GM12892 (cell line): ENCODE data around the gene TSEN15.

Experiments used
- POLR2A ChIP-seq: IDR thresholded peaks from 2 replicates; pipeline ENCODE4 v1.6.1; 2011; ENCODE audit warnings: low read depth, low read length, control low read depth
- POLR2AphosphoS5 ChIP-seq: IDR thresholded peaks from 2 replicates; pipeline ENCODE4 v1.6.1; 2011; ENCODE audit warnings: low read depth, low read length, control low read depth

DNA sequence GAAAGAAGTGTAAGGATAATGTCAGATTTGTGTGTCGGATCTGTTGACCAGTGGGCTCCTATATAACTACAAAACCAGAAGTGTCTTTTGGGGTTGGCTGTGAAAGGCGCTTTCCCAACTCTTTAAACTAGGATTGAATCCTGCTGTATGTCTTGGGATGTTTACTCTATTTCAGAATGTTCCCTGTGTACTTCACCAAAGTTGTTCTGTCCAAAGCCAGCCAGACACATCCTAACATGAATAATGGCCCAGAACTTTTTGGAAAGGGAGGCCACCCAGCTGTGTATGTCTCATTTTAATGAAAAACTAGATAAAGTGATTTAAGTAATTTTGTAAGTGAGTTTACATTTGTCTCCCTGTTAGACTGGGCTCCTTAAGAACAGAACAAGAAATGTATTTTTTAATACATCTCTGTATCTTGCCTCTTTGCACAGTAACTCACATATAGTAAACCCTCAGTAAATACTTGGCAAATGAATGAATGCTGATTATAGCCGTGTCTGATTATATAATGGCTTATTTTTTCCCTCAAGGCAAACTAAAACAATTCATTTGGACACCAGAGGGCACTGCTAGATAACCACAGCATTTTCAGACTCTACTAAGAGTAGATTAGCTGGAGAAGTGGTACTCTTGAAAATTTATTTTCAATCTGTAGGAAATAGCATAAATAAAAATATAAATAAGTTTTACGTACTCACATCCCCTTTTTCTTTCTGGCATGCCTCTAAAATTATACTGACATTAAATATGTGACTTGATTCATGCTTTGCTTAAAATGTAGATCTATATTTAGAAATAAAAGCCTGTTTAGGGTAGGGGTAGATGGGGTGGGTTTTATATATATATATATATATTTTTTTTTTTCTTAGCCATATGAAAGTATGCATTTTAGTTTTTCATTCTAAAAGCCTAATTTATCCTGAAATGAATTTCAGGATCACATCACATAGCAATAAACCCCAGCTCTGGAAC, 23.8 kb downstream of the TSEN15 start:
- TF ChIP-seq POLR2A (no peak), POLR2AphosphoS5 (no peak)
